DOHH2 (cell line): ENCODE measurements around the gene FILIP1.

Experiments
- H3F3A ChIP-seq: fragments of 200-600 bp; sonication (generic), shearing (Covaris generic); 2 replicates; pipeline ENCODE4 v1.6.0; 2016; ENCODE audit warnings: antibody characterized with exemption, mild to moderate bottlenecking; ENCODE audit not compliant: control insufficient read depth, insufficient read depth
- H3K27ac ChIP-seq: fragments of 200-600 bp; sonication (generic); 2 replicates; pipeline ENCODE4 v1.5.1; 2014; ENCODE audit warnings: low read depth, mild to moderate bottlenecking, low read length, moderate library complexity
- H3K27me3 ChIP-seq: fragments of 200-600 bp; sonication (generic); 2 replicates; pipeline ENCODE4 v1.6.1; 2014; ENCODE audit warnings: mild to moderate bottlenecking, low read length, mixed read lengths; ENCODE audit not compliant: control insufficient read depth
- H3K36me3 ChIP-seq: fragments of 200-600 bp; sonication (generic); 2 replicates; pipeline ENCODE4 v1.6.1; 2014; ENCODE audit warnings: mild to moderate bottlenecking, low read length, moderate library complexity, mixed read lengths; ENCODE audit not compliant: control insufficient read depth
- H3K4me1 ChIP-seq: fragments of 200-600 bp; sonication (generic); 2 replicates; pipeline ENCODE4 v1.6.1; 2014; ENCODE audit warnings: mild to moderate bottlenecking, low read length, mixed read lengths; ENCODE audit not compliant: control insufficient read depth
- H3K4me2 ChIP-seq: fragments of 200-600 bp; sonication (generic); 2 replicates; pipeline ENCODE4 v1.6.0; 2014; ENCODE audit warnings: mild to moderate bottlenecking, low read length, moderate library complexity
- H3K4me3 ChIP-seq: fragments of 200-600 bp; sonication (generic); 2 replicates; pipeline ENCODE4 v1.5.1; 2014; ENCODE audit warnings: mild to moderate bottlenecking, low read length, mixed read lengths
- H3K79me2 ChIP-seq: fragments of 200-600 bp; sonication (generic); 2 replicates; pipeline ENCODE4 v1.6.1; 2014; ENCODE audit warnings: mild to moderate bottlenecking, low read length, mixed read lengths; ENCODE audit not compliant: control insufficient read depth
- H3K9me2 ChIP-seq: fragments of 200-600 bp; sonication (generic); replicated peaks from 2 replicates; pipeline ENCODE4 v1.6.1; 2014; ENCODE audit warnings: mild to moderate bottlenecking, low read length, mixed read lengths; ENCODE audit not compliant: control insufficient read depth
- H3K9me3 ChIP-seq: fragments of 200-600 bp; sonication (generic); 2 replicates; pipeline ENCODE4 v1.6.1; 2014; ENCODE audit warnings: antibody characterized with exemption, low read length, mixed read lengths; ENCODE audit not compliant: control insufficient read depth, insufficient read depth
- H4K20me1 ChIP-seq: fragments of 200-600 bp; sonication (generic); 2 replicates; pipeline ENCODE4 v1.6.0; 2014; ENCODE audit warnings: low read depth, mild to moderate bottlenecking, antibody characterized with exemption, low read length, moderate library complexity; ENCODE audit not compliant: control insufficient read depth, insufficient read depth
- CTCF ChIP-seq: fragments of 200-600 bp; sonication (generic); IDR thresholded peaks from one replicate; pipeline ENCODE4 v1.5.1; 2014; ENCODE audit warnings: antibody characterized with exemption, mild to moderate bottlenecking, low read depth, low read length; ENCODE audit not compliant: poor library complexity, severe bottlenecking
- EZH2phosphoT487 ChIP-seq: fragments of 200-600 bp; sonication (generic); IDR thresholded peaks from 2 replicates; pipeline ENCODE4 v1.6.1; 2017; ENCODE audit warnings: borderline replicate concordance, mild to moderate bottlenecking, antibody characterized with exemption, low read length, moderate library complexity, mixed read lengths

The FILIP1 gene

DNA sequence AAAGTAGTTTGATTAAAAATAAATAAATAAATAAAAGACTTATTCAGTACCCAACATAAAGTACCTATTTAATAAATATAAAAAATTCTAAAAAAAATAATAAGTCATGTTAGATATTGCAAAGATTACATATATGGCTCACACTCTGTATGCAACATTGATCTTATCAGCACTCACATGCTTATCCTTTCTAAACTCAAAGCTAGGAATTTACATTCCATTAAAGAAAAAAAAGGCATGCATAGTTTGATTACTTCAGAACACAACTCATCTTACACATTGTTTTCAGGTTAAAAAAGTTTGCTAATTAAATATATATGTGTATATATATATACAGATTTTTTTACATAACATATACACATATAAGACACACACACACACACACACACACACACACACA lies 96.4 kb downstream of the FILIP1 start:
- Histone ChIP-seq H3K9me3 (no peaks in the 10 kb centered on the region), H3K27ac (no peak overlapping the region), H4K20me1 (no peaks in the 10 kb centered on the region)

DNA sequence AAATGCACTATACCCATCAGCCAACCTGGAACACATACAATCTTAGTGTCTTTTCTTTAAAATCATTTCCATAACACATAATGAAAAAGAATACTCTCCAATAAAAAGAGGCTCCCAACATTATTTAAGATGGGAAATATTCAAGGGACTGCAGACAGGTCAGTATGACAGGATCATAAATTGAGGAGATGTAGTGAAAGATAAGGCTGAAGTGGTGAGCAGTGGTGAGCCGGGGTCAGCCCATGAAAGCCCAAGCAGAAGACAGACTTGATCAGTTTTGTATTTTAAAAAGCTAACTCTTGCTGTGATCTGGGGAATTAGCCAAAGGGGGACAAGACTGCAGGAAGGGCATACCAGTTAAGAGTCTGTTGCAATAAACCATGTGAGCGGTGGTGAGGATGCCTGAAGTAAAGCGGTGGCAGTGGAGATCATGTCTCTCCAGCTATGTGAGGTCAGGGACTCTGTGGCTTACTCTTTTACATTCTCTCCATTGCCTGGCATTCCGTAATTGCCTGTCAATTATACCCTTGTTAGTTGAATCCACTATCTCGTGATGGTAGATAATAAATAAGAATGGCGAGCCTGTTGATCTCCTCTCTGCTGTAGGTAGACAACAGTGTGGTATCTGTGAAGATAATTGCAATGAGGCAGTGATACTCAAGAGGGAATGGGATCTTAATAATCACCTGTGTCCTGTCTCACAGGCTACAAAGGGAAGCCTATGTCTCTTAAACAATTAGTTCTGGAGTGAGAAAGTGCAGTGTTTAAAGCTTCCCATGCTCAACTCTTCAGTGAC lies 97.4 kb downstream of the FILIP1 start:
- no peak for TF ChIP-seq CTCF
- no peak for TF ChIP-seq EZH2phosphoT487
- H3K4me2 ChIP-seq: no peak overlapping the region
- no peaks in the 10 kb centered on the region for H4K20me1 ChIP-seq
- no peaks in the 10 kb centered on the region for H3K4me1 ChIP-seq
- no peak overlapping the region for H3K27ac ChIP-seq
- H3K9me2 ChIP-seq: no peaks in the 10 kb centered on the region
- no peaks in the 10 kb centered on the region for H3F3A ChIP-seq
- no peaks in the 10 kb centered on the region for H3K36me3 ChIP-seq
- no peaks in the 10 kb centered on the region for H3K79me2 ChIP-seq
- no peak overlapping the region for H3K4me3 ChIP-seq
- no peaks in the 10 kb centered on the region for H3K9me3 ChIP-seq
- no peaks in the 10 kb centered on the region for H3K27me3 ChIP-seq

More for the DNA sequence above, 96.4 kb downstream of the FILIP1 start:
- Histone ChIP-seq H3K36me3 (no peaks in the 10 kb centered on the region), H3K79me2 (no peaks in the 10 kb centered on the region), H3K9me2 (no peaks in the 10 kb centered on the region), H3K4me3 (no peak overlapping the region), H3F3A (no peaks in the 10 kb centered on the region), H3K4me2 (no peak overlapping the region), H3K4me1 (no peaks in the 10 kb centered on the region), H3K27me3 (no peaks in the 10 kb centered on the region)
- TF ChIP-seq CTCF (no peak), EZH2phosphoT487 (no peak)

DNA sequence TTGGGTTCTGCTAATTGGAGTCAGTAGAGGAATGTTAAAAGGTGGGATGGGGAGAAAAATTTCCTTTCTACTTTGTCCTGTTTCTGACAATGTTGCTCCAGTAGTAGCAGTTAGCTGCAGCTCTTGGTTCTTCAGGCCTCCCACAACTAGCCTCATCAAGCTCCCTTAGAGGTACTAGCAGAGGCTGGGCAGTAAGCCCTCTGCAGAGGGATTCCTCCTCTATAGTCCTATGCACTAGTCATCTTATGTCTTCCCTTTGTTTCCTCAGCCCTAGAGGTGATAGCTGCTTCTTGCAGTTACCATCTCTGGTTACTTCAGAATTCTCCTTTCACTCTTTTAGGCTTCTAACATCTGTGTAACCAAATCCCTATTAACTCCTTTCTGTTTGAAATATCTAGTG lies 99.8 kb downstream of the FILIP1 start:
- no peak overlapping the region for H3K27ac ChIP-seq
- no peaks in the 10 kb centered on the region for H3K79me2 ChIP-seq
- no peaks in the 10 kb centered on the region for H3K36me3 ChIP-seq
- H3K4me1 ChIP-seq: no peaks in the 10 kb centered on the region
- H4K20me1 ChIP-seq: no peaks in the 10 kb centered on the region
- H3K9me3 ChIP-seq: no peaks in the 10 kb centered on the region
- TF ChIP-seq EZH2phosphoT487: no peak
- no peak overlapping the region for H3K4me2 ChIP-seq
- H3K4me3 ChIP-seq: no peak overlapping the region
- no peaks in the 10 kb centered on the region for H3F3A ChIP-seq
- H3K27me3 ChIP-seq: no peaks in the 10 kb centered on the region
- H3K9me2 ChIP-seq: no peaks in the 10 kb centered on the region

DNA sequence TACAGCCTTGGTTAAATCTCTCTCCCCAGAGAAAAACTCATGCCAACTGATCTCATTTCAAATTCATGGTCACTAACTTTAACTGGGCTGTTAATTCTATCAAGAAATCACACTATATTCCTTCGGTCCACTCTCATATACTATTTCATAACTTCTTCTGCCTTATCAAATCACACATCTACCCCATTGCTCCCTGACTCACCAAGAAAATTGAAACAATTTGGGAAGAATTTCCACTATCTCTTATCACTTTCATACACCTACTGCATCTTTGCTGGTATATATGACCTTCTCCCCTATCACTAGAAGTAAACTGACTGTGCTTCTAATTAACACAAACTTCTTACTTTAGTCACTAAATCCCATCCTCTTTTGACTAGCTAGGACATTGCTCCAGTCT lies 102.3 kb downstream of the FILIP1 start:
- no peaks in the 10 kb centered on the region for H3K79me2 ChIP-seq
- H3K4me2 ChIP-seq: no peak overlapping the region
- no peaks in the 10 kb centered on the region for H3K4me1 ChIP-seq
- no peak for TF ChIP-seq EZH2phosphoT487
- TF ChIP-seq CTCF: no peak
- no peaks in the 10 kb centered on the region for H3F3A ChIP-seq
- H3K9me2 ChIP-seq: no peaks in the 10 kb centered on the region
- H3K9me3 ChIP-seq: no peaks in the 10 kb centered on the region
- H3K4me3 ChIP-seq: no peak overlapping the region
- no peaks in the 10 kb centered on the region for H3K27me3 ChIP-seq
- H3K27ac ChIP-seq: no peak overlapping the region
- no peaks in the 10 kb centered on the region for H4K20me1 ChIP-seq
- no peaks in the 10 kb centered on the region for H3K36me3 ChIP-seq
